Fibroblast of pulmonary artery (primary cell): Measurements from ENCODE around the gene SEL1L.

Experiments used
- DNase-seq: peaks from one replicate; pipeline ENCODE4 v3.0.0-alpha.2; 2010; ENCODE audit warnings: low read depth
- H3K4me3 ChIP-seq: replicated peaks from 2 replicates; pipeline ENCODE4 v1.5.1; 2011; ENCODE audit warnings: low read depth, mild to moderate bottlenecking, control low read depth, low read length, moderate library complexity
- TF ChIP-seq, protein P1 (sequence below): IDR thresholded peaks from 2 replicates; pipeline ENCODE4 v1.5.1; 2011; ENCODE audit warnings: mild to moderate bottlenecking, control low read depth, low read length, inconsistent platforms; ENCODE audit errors: missing control alignments

SEL1L gene

DNA sequence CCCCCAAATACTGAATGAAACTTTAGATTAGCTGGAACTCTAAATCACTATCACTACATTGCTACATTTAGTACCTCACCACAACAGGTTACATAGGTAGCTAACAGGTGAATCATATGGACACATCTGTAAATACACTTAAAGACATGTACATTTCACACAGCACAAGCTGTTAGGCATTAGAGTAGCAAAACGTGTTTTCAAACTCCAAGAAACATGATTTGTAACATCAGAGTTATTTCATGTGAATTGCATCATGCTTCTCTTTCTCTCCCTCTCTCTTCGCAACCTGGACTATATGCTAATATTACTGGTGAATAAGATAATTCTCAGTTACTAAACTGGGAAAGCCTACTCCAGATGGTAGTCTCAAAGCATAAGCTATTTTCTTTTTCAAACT lies 4.3 kb downstream of the SEL1L start:
- DNase-seq: peak; percentile 36
- TF ChIP-seq, protein P1, sequence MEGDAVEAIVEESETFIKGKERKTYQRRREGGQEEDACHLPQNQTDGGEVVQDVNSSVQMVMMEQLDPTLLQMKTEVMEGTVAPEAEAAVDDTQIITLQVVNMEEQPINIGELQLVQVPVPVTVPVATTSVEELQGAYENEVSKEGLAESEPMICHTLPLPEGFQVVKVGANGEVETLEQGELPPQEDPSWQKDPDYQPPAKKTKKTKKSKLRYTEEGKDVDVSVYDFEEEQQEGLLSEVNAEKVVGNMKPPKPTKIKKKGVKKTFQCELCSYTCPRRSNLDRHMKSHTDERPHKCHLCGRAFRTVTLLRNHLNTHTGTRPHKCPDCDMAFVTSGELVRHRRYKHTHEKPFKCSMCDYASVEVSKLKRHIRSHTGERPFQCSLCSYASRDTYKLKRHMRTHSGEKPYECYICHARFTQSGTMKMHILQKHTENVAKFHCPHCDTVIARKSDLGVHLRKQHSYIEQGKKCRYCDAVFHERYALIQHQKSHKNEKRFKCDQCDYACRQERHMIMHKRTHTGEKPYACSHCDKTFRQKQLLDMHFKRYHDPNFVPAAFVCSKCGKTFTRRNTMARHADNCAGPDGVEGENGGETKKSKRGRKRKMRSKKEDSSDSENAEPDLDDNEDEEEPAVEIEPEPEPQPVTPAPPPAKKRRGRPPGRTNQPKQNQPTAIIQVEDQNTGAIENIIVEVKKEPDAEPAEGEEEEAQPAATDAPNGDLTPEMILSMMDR: no peak
- H3K4me3 ChIP-seq: no peak overlapping the region

DNA sequence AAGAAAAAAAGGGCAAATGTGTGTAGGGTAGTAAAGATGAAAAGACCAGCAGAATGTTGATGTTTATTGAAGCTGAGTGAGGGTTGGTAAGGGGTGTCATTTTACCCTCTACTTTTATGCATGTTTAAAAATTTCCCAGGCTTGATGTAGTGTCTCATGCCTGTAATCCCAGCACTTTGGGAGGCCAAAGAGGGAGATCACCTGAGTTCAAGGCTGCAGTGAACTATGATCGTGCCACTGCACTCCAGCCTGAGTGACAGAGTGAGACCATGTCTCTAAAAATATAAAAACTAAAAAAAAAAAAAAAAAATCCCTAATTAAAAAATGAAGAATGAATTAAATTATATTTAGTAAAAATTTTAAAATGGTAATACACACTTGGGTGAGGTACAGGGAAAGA lies 8.5 kb downstream of the SEL1L start:
- DNase-seq: no peak
- H3K4me3 ChIP-seq: no peak overlapping the region
- TF ChIP-seq, protein P1: no peak

DNA sequence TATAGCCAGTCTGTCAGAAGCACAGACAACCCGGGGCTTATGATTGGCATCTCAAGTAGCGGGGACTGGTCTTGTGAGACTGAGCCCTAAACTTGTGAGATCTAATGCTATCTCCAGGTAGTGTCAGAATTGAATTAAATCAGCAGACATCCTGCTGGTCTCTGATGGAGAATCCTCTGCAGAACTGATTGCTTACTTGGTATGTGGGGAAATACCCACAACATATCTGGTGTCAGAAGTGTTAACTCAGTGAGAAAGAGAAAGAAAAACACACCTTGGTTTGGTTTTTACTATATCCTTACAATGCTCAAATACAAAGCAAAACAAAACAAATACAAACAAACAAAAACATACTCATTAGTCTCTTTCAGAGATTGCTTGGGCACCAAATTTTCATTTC lies 10.0 kb downstream of the SEL1L start:
- TF ChIP-seq, protein P1: no peak
- no peak for DNase-seq
- H3K4me3 ChIP-seq: no peak overlapping the region

DNA sequence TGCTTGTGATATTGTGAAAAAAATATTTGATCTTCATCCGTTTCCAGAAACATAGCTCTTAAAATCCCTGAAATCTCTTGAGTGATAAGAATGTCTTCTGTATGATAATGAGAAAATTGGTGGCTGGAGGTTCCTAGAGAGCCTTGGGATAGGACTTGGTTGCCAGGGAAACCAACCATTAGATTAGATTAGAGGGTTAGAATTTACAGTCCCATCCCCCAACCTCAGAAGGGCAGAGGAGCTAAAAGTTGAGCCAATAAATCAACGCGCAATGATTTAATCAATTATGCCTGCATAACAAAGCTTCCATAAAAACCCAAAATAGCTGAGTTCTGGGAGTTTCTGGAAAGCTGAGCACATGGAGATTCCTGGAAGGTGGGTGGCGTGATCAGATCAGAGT lies 10.6 kb downstream of the SEL1L start:
- H3K4me3 ChIP-seq: no peak overlapping the region
- TF ChIP-seq, protein P1: no peak
- no peak for DNase-seq

DNA sequence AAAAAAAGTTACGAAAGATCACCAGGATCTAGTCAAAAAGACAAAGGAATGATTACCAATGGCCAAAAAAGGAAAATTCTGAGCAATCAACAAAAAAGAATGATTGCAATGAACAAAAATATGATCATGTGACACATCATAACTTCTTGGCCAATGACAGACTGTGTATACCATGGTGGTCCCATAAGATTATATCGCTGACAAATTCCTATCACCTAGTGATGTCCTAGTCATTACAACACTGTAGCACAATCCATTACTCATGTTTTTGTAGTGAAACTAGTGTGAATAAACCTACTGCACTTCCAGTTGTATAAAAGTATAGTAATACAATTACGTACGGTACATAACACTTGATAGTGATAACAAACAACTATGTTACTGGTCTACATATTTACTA lies 12.3 kb downstream of the SEL1L start:
- TF ChIP-seq, protein P1: no peak
- H3K4me3 ChIP-seq: no peak overlapping the region
- DNase-seq: peak; percentile 8

DNA sequence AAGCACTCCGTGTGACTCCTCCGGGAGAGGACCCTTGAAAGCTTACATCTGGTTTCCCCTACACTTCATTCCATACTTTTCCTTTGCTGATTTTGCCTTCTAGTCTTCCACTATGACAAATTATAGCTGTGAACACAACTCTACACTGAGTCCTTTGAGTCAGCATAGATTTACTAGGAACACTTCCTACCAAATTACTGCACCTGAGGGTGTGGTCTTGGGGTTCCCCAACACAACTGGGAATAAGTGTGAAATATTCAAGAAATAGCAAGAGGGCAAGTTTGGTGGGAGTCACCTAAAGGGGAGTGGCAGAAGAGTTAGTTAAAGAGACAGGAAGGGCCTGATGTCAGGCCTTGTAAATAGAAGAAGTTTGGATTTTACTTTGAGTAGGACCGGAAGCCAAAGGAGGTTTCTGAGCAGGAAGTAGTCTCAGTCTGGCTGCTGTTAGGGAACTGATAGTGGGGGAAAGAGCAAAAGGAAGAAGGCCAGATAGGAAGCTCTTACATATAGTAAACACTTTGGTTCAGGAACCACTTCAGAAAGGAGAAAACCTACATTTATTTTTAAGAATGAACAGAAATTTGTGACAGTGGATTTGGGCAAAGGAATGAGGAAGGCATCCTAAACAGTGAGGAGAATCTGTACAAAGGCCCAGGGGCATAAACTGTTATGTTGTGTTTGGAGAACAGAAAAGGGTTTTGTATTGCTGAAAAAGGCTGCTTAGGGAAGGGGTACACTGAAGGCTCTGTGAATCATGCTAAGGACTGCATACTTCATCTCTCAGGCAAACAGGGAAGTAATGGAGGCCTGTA lies 14.2 kb downstream of the SEL1L start:
- TF ChIP-seq, protein P1: no peak
- DNase-seq: peak; percentile 54
- H3K4me3 ChIP-seq: no peak overlapping the region
